HPDE6-E6E7 (cell line): ENCODE data around the gene FARP1.
"Not testable (repeated sequence)": the region's sequence is repeated elsewhere in the genome, so short reads cannot be mapped to it uniquely, and the experiment has no call there.

ENCODE experiments used
- DNase-seq: peaks from one replicate; pipeline ENCODE4 v3.0.0; 2011; ENCODE audit warnings: missing footprints; ENCODE audit errors: extremely low spot score

FARP1 gene

DNA sequence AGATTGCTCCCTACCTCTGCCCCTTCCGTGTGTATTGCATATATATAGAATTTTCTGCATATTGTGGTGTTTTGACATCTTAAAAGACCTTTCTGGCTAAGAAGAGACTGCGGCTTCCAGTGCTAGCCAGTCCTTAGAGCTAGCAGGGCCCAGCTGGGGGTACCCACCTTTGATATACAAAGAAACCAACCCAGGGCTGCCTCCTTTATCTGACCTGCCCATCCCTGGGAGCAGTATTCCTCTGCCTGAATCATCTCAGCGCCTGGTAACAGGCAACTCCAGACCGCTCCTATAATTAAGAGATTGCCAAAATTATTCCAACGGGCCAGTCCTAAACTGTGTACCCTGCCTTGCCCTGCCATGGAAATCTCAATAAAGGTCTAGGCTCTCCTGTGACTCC, 220.4 kb downstream of the FARP1 start:
- DNase-seq: no peak

DNA sequence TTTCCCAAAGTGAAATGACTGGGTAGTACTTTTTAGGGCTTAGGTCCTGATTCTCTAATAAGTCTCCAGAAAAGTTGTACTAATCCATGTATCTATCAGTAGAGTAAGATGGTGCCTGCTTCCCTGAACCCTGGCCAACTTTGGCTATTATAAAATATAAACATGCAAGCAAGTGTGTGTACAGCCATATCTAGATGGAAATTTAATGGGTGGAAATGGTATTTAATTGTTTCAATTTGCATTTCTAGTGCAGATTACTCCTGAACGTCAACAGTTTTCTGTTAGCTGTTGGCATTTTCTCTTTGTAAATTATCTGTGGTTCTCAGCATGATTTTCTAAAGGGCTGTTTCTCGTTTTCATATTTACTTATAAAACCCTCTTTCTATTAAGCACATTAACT, 221.3 kb downstream of the FARP1 start:
- DNase-seq: no peak

- DNase-seq: no peak
These were observed 221.8 kb downstream of the FARP1 start for GRCh38 chr13:98364647-98365046.

- no peak for DNase-seq
These were observed 222.4 kb downstream of the FARP1 start for GRCh38 chr13:98365302-98365701.

DNA sequence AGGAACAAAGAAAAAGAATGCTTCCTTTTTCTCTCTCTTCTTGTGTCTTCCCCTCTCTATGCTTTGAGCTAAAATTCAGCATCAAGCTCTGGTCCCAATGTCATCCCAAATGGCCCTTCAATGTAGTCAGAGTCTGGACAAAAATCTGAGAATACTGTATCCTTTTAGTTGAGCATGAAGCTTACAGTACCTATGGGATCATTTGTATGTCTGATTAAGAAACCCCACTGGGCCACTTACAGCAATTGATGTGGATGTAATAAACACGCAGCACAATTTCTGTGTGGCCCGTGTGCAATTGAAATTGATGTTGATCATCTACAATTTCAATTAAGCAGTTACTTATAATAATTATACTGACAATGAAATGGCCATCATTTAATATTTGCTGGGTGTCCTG, 223.1 kb downstream of the FARP1 start:
- DNase-seq: no peak

DNA sequence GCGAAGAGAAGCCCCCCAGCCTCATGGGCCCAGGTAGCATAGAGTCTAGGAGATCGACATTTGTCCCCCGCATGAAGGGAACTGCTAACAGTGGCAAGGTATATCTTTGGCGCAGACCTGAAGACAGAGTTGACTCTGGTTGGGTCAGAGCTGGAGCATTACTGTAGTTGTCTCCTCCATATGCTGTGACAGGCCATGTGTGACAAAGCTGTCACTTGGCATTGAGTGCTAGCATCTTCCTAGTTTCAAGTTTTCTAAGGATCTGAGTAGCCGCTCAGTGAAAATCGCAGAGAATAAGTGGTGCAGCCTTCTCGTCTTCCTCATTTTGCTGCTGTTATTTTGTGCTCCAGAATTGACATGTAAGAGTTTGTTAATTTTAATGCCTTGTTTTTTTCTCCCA, 223.5 kb downstream of the FARP1 start:
- no peak for DNase-seq

GRCh38 chr13:98366959-98367358, 224.1 kb downstream of the FARP1 start:
- DNase-seq: no peak

DNA sequence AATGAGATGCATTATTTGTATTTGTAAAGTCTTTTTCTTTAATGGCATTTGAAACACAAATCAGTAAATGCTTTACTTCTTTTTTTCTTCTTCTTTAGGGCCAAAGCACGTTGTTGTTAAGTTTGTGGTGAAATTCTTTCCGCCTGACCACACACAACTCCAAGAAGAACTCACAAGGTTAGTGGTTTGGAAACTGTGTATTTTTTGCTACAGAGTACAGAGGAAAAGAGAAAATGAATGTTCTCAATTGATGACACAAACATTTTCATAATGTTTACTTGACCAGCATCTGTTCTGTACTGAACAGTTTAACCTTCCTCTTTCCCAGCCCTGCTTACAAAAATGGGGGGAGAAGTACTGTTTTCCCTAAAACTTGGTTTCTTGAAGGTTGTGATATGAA, 225.1 kb downstream of the FARP1 start:
- no peak for DNase-seq

- DNase-seq: not testable (repeated sequence)
These were observed 226.6 kb downstream of the FARP1 start for GRCh38 chr13:98369520-98369919.

GRCh38 chr13:98370261-98370660, 227.4 kb downstream of the FARP1 start:
- no peak for DNase-seq

- no peak for DNase-seq
These were observed 228.1 kb downstream of the FARP1 start for GRCh38 chr13:98370806-98371515.

DNA sequence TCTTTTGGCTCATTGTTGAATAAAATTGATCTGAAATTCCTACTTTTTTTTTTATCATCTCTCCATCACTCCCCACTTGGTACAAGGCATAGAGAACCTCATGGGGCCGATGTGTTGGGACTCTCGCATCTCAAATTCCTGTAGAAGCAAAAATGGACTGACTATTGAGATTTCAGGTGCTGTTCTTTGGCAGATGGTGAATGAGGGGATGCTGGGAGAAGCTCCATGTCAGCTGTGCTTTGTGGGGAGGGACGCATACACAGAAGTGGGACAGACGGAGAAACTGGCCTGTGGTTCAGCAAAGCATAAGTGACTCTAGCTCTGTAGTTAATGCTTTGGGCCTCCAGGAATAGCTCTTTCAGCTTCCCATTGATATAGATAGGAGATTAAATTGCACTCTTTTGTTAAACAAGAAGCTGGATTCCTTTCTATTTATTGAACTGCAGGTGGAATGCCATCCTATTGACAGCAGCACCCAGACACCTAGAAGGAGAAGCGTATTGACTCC, 228.7 kb downstream of the FARP1 start:
- DNase-seq: no peak

DNA sequence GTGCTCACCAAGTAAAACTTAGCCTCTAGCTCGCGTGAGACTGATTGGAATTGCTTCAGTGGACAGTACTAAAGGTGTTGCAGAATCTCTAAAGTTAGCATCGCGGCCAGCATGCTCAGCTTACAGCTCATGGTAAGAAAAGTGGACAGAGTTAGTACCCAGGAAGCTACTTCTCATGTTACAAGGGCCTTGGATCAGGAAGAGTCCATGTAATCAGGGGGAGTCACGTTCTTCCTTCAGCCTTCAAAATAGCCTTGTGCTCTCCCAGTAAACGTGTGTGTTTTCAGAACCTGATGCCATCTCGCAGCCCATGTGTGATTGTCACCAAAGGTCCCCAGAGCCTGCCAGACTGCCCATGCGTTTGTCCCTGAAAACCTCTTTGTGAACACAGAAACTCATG, 230.0 kb downstream of the FARP1 start:
- no peak for DNase-seq

DNA sequence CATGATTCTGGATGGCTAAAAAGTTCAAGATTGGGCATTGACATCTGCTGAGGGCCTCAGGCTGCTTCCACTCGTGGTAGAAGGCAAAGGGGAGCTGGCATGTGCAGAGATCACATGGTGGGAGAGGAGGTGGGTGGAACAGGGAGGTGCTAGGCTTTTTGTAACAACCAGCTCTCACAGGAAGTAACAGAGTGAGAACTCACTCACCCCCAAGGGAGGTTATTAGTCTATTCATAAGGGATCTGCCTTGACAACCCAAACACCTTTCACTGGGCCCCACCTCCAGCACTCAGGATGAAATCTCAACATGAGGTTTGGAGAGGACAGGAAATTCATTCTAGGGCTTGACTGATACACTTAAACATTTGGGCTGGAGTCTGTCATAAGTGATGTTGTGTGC, 231.9 kb downstream of the FARP1 start:
- DNase-seq: no peak

DNA sequence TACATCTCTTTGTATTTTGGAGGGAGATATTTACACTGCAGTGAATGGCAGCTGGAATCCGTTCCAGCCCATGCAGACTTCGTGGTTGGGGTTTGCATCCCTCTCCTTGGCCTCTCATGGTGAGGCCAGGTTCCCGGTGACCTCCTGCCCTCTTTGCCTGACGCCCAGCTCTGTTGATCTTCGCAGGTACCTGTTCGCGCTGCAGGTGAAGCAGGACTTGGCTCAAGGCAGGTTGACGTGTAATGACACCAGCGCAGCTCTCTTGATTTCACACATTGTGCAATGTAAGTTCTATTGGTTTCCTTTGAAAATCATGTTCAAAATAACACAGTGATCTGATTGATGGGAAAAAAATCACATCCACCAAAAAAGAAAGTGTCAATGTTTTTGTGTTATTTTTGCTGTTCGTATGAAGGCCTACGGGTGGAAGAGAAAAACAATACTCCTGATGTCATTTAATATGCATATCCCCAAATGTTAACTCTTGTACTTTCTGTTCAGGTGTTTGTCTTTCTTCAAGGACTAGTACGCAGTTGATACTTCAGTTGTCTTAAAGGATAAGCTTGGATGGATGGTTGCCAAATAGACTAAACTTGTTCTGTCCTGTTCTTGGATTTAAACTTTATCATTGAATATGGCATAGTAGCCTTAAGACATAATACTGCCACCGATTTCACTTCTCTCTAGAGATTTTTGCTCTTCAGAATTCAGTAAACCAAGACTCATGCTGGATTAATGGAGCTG, 234.9 kb downstream of the FARP1 start:
- no peak for DNase-seq

DNA sequence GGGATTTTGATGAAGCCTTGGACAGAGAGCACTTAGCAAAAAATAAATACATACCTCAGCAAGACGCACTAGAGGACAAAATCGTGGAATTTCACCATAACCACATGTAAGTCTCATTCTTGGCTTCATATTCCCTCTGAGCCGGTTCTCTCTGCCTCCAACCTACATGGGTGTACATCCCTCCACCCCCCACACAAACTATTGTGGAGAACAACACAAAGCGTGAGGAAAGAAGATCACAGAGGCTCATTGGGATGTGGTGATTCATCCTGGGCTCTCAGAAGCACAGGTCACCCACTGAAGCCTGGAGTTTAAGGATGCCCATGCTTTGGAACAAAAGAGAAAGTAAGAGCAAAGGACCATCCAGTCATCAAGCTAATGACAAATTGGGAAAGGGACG, 241.8 kb downstream of the FARP1 start:
- no peak for DNase-seq

DNA sequence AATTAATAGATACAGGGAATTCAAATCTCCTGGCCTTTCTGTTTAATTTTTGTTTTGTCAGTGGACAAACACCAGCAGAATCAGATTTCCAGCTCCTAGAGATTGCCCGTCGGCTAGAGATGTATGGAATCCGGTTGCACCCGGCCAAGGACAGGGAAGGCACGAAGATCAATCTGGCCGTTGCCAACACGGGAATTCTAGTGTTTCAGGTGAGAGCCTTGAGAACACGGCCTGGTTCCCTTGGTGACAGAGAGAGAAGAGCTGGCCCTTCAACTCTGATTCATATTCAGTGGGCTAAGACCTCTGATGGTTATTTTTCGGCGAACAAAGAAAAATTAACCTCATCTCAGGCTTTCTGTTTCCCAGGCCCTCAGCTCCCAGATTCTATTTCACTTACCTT, 242.7 kb downstream of the FARP1 start:
- no peak for DNase-seq

GRCh38 chr13:98386637-98387036, 243.7 kb downstream of the FARP1 start:
- no peak for DNase-seq

DNA sequence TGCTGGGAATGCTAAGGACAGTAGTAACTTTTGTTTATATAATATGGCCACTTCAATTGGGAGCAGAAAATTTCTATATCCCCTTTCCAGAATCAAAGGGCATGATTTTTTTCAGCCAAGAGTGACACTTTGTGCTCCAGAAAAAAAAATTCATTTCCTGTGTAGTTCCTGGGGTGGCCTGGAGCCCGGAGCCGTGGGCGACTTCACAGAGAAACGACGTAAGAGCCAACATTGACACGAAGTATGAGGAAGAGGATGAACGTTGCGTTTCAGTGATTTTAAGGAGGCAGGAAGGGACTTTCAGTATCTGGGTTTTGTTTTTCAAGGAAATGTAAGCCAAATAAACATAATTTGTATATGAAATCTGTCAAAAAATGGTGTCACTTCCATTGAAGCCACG, 246.4 kb downstream of the FARP1 start:
- no peak for DNase-seq

DNA sequence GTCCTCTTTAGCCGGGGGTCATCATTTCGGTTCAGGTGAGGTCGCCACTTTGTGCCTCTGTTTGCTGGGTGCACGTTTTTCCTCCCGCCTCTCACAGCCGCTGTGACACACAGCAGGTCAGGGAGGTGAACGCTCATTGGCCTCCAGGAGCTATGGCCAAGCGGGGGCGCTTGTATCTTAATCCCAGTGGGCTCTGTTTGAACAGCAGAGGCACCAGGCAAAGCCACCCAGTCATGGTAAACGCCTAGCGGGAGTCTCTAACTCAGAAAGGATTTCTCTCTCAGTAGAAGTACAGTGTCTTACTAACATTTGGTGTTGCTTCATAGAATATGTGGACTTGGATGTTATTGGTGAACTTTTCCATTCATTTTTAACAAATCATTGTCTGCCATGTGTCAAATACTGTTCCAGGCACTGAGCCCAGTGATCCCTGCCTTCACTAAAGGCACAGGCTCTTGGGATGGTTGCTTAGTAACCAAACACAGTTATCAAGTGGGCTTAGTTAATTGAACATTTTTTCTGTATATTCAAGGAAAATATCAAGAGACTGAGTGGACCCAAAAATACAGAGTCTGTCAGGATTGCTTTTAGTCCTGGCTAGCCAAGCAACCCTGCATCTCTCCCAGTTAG, 247.3 kb downstream of the FARP1 start:
- DNase-seq: no peak

- no peak for DNase-seq
These were observed 251.0 kb downstream of the FARP1 start for GRCh38 chr13:98393873-98394272.

- DNase-seq: no peak
These were observed 252.1 kb downstream of the FARP1 start for GRCh38 chr13:98394820-98395510.
